HL-60 (cell line): Measurements from ENCODE around the gene SPDYA.

Source experiments
- GABPA ChIP-seq: IDR thresholded peaks from 2 replicates; pipeline ENCODE4 v1.6.1; 2012; ENCODE audit warnings: low read depth
- POLR2AphosphoS5 ChIP-seq: IDR thresholded peaks from 2 replicates; pipeline ENCODE4 v1.6.1; 2012; ENCODE audit warnings: low read depth
- REST ChIP-seq: IDR thresholded peaks from 2 replicates; pipeline ENCODE4 v1.6.1; 2012; ENCODE audit warnings: low read depth; ENCODE audit not compliant: insufficient replicate concordance
- SPI1 ChIP-seq: IDR thresholded peaks from 2 replicates; pipeline ENCODE4 v1.6.1; 2012; ENCODE audit warnings: low read depth, mild to moderate bottlenecking, borderline replicate concordance
- TF ChIP-seq, protein P1 (sequence below): IDR thresholded peaks from one replicate; pipeline ENCODE4 v1.5.1; 2011; ENCODE audit warnings: low read length, control low read depth, inconsistent platforms; ENCODE audit not compliant: insufficient read depth

DNA sequence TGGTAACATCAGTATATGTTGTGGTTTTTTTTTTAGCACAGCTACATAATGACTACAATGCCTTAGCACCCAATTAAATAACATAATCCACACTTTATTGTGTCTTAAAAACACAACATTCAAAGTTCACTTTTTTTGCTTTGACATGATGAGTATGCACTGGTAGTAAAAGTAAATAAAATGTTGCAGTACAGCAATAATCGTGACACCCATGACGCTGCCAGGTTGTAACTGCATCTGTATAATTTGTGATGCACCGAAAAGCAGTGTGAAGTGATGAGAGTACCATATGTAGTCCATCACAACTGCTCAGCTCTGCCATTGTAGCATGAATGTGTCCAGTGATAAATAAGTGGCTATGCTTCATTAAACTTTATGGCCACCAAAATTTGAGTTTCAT is 43.3 kb upstream of the SPDYA start:
- no peak for TF ChIP-seq REST
- TF ChIP-seq, protein P1, sequence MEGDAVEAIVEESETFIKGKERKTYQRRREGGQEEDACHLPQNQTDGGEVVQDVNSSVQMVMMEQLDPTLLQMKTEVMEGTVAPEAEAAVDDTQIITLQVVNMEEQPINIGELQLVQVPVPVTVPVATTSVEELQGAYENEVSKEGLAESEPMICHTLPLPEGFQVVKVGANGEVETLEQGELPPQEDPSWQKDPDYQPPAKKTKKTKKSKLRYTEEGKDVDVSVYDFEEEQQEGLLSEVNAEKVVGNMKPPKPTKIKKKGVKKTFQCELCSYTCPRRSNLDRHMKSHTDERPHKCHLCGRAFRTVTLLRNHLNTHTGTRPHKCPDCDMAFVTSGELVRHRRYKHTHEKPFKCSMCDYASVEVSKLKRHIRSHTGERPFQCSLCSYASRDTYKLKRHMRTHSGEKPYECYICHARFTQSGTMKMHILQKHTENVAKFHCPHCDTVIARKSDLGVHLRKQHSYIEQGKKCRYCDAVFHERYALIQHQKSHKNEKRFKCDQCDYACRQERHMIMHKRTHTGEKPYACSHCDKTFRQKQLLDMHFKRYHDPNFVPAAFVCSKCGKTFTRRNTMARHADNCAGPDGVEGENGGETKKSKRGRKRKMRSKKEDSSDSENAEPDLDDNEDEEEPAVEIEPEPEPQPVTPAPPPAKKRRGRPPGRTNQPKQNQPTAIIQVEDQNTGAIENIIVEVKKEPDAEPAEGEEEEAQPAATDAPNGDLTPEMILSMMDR, result no peak
- TF ChIP-seq POLR2AphosphoS5, result no peak
- no peak for TF ChIP-seq GABPA
- no peak for TF ChIP-seq SPI1
